Gastroesophageal sphincter (tissue), 4 donors: ENCODE data around the gene MAPK14. TPM values are rescaled to one million over a fixed set of nuclear protein-coding genes. Genes with fewer than 3 reads are reported as not detected.

Experiments used
- ATAC-seq: fragments of 150-250 bp; one replicate; pipeline ENCODE4 v1.9.1; 2016; ENCODE audit warnings: mild to moderate bottlenecking, moderate library complexity
- H3K27ac ChIP-seq, 4 donors: fragments of 200-600 bp; sonication (generic) in 3 of 4; 1 replicate in 3 of 4; 2 replicates in 1 of 4; pipeline ENCODE4 v1.5.1; 2016 to 2019
- H3K27me3 ChIP-seq: fragments of 200-600 bp; sonication (generic); one replicate; pipeline ENCODE4 v1.5.1; 2019
- H3K36me3 ChIP-seq, 2 donors: fragments of 200-600 bp; sonication (generic); one replicate each; pipeline ENCODE4 v1.5.1; 2019; ENCODE audit warnings: control low read depth in 1 of 2
- H3K4me1 ChIP-seq, 3 donors: fragments of 200-600 bp; sonication (generic); 1 replicate in 2 of 3; 2 replicates in 1 of 3; pipeline ENCODE4 v1.5.1; 2016 to 2019; ENCODE audit warnings: control low read depth in 2 of 3
- H3K4me3 ChIP-seq, 2 donors: fragments of 200-600 bp; sonication (generic); one replicate each; pipeline ENCODE4 v1.5.1; 2019; ENCODE audit warnings: mild to moderate bottlenecking in 1 of 2, moderate library complexity in 1 of 2
- H3K9me3 ChIP-seq, 3 donors: fragments of 200-600 bp; sonication (generic); one replicate each; pipeline ENCODE4 v1.5.1; 2017 to 2019; ENCODE audit warnings: control low read depth in 2 of 3
- CTCF ChIP-seq, 4 experiments: fragments of 200-600 bp in 2 of 4; fragments of 450-650 bp in 2 of 4; sonication (generic) in 1 of 4; IDR thresholded peaks; one replicate each; pipeline ENCODE4 v1.5.1; 2017 to 2019; ENCODE audit warnings: antibody characterized with exemption in 4 of 4, mild to moderate bottlenecking in 2 of 4, moderate library complexity in 2 of 4
- EP300 ChIP-seq: sonication (generic); formaldehyde crosslinking; IDR thresholded peaks from one replicate; pipeline ENCODE4 v1.6.1; 2017; ENCODE audit warnings: antibody characterized with exemption, mild to moderate bottlenecking
- POLR2A ChIP-seq, 2 donors: fragments of 450-650 bp; IDR thresholded peaks; one replicate each; pipeline ENCODE4 v1.6.1; 2017; ENCODE audit warnings: antibody characterized with exemption in 2 of 2, mild to moderate bottlenecking in 2 of 2, moderate library complexity in 1 of 2
- POLR2AphosphoS5 ChIP-seq: sonication (generic); formaldehyde crosslinking; IDR thresholded peaks from one replicate; pipeline ENCODE4 v1.6.1; 2017; ENCODE audit warnings: antibody characterized with exemption
- WGBS, 2 donors: methylation state at CpG; one replicate each; pipeline ENCODE4 v1.1.5; 2018; ENCODE audit warnings: low coverage in 1 of 2; 5-methylcytosine and 5-hydroxymethylcytosine counted together
- total RNA-seq, 4 donors: library from RNA; depleted of rRNA; stranded (reverse); fragments of >200 nt; gene quantifications; one replicate each; pipeline ENCODE4 v1.1.0, GENCODE V29; 2016

MAPK14 gene
- total RNA-seq, 4 donors from 2014 or later = 58.7 to 77.5 (median 69.9) TPM

GRCh38 chr6:36102853-36103252 is 75.2 kb downstream of the MAPK14 start:
- Histone ChIP-seq H3K27ac (no peak overlapping the region), H3K36me3 (peaks cover 0 to 73% of the 10 kb centered on the region in 2 donors), H3K27me3 (no peaks in the 10 kb centered on the region), H3K9me3 (no peaks in the 10 kb centered on the region), H3K4me3 (no peak overlapping the region), H3K4me1 (peaks cover 0 to 26% (median 0%) of the 10 kb centered on the region in 3 donors)
- WGBS, 2 donors = 45 to 69% methylated on average over 4 of the region's 4 CpGs
- TF ChIP-seq CTCF (IDR thresholded peaks at IDR 0.05) (no peak), POLR2AphosphoS5 (no peak), POLR2A (IDR thresholded peaks at IDR 0.05) (no peak), EP300 (no peak)
- ATAC-seq = no peak

- no peak overlapping the region for H3K27ac ChIP-seq
- no peak for ATAC-seq
- 8 to 18% methylated on average over 2 of the region's 2 CpGs for WGBS, 2 donors
These were observed 77.2 kb downstream of the MAPK14 start for GRCh38 chr6:36104836-36105235.

GRCh38 chr6:36109092-36109491 is 81.5 kb downstream of the MAPK14 start:
- Histone ChIP-seq H3K9me3 (no peaks in the 10 kb centered on the region), H3K4me3 (no peak overlapping the region), H3K27ac (no peak overlapping the region), H3K4me1 (peaks cover 0 to 9% (median 0%) of the 10 kb centered on the region in 3 donors), H3K27me3 (no peaks in the 10 kb centered on the region), H3K36me3 (peaks cover 0 to 78% of the 10 kb centered on the region in 2 donors)
- 61 to 68% methylated on average over 4 to 7 of the region's 7 CpGs for WGBS, 2 donors
- TF ChIP-seq POLR2A (IDR thresholded peaks at IDR 0.05) = no peak
- TF ChIP-seq EP300 = no peak
- TF ChIP-seq POLR2AphosphoS5 = no peak
- no peak for TF ChIP-seq CTCF (IDR thresholded peaks at IDR 0.05)
- ATAC-seq = no peak

More at GRCh38 chr6:36104836-36105235, 77.2 kb downstream of the MAPK14 start:
- Histone ChIP-seq H3K4me3 (no peak overlapping the region), H3K9me3 (no peaks in the 10 kb centered on the region), H3K27me3 (no peaks in the 10 kb centered on the region), H3K4me1 (peaks cover 0 to 13% (median 0%) of the 10 kb centered on the region in 3 donors), H3K36me3 (peaks cover 0 to 92% of the 10 kb centered on the region in 2 donors)
- TF ChIP-seq POLR2AphosphoS5 = no peak
- no peak for TF ChIP-seq EP300
- no peak for TF ChIP-seq POLR2A (IDR thresholded peaks at IDR 0.05)
- no peak for TF ChIP-seq CTCF (IDR thresholded peaks at IDR 0.05)

GRCh38 chr6:36110050-36110449 is 82.4 kb downstream of the MAPK14 start:
- peaks cover 0 to 68% of the 10 kb centered on the region in 2 donors for H3K36me3 ChIP-seq
- WGBS, 2 donors = 56 to 82% methylated on average over 2 to 3 of the region's 3 CpGs
- ATAC-seq = peak; percentile 91

More at GRCh38 chr6:36110050-36110449, 82.4 kb downstream of the MAPK14 start:
- H3K9me3 ChIP-seq = no peaks in the 10 kb centered on the region
- no peak for TF ChIP-seq POLR2A (IDR thresholded peaks at IDR 0.05)
- TF ChIP-seq EP300 = no peak
- no peak for TF ChIP-seq POLR2AphosphoS5
- no peak for TF ChIP-seq CTCF (IDR thresholded peaks at IDR 0.05)
- H3K27me3 ChIP-seq = no peaks in the 10 kb centered on the region
- no peak overlapping the region for H3K4me3 ChIP-seq
- peaks cover 0 to under 1% (median 0%) of the 10 kb centered on the region in 3 donors for H3K4me1 ChIP-seq
- H3K27ac ChIP-seq = peak overlapping the region in 1 of 4 donors; percentile 22
